A549 (cell line): Measurements from ENCODE around the gene RBM46. TPM values are rescaled to one million over a fixed set of nuclear protein-coding genes. Genes with fewer than 3 reads are reported as not detected.

ENCODE experiments used
- ATAC-seq, 2 experiments: fragments of 200-7000 bp in 1 of 2; fragments of >200 bp in 1 of 2; cut with Nextera tagmentation in 1 of 2; cut with Tn5 transposase in 1 of 2; 3 replicates each; pipeline versions ENCODE4 v1.8.0 to v1.9.1; 2018 to 2020; ENCODE audit warnings: mild to moderate bottlenecking in 1 of 2, moderate library complexity in 1 of 2
- CTCF ChIA-PET: fragments of 300-600 bp; sonication (Branson Sonifier 250); formaldehyde crosslinking; extraction: SDS; loops from one replicate; lab custom pipeline; 2021; ENCODE audit warnings: antibody characterized with exemption, inconsistent platforms; lab: Yijun Ruan, JAX
- POLR2A ChIA-PET: fragments of 350-600 bp; formaldehyde crosslinking; extraction: SDS; loops from one replicate; lab custom pipeline; 2021; ENCODE audit warnings: antibody characterized with exemption, inconsistent platforms; lab: Yijun Ruan, JAX
- DNase-seq, 2 experiments: peaks; one replicate each; pipeline versions ENCODE4 v3.0.0 to v3.0.0-alpha.2; 2011 to 2016; ENCODE audit warnings: low read depth in 1 of 2, low spot score in 1 of 2
- FAIRE-seq: peaks from 2 replicates; lab custom pipeline; 2011; peaks lifted over from hg19 to GRCh38; lab: Jason Lieb, UNC
- H3K27ac ChIP-seq, 2 experiments: fragments of >200 bp; sonication (Bioruptor Twin); formaldehyde crosslinking; 3 replicates each; pipeline ENCODE4 v1.5.1; 2016 to 2017
- H3K4me1 ChIP-seq: fragments of >200 bp; sonication (Bioruptor Twin); formaldehyde crosslinking; 3 replicates; pipeline ENCODE4 v1.6.1; 2016
- H3K4me2 ChIP-seq: fragments of >200 bp; sonication (Bioruptor Twin); formaldehyde crosslinking; 3 replicates; pipeline ENCODE4 v1.6.1; 2016
- H3K4me3 ChIP-seq: fragments of >200 bp; sonication (Bioruptor Twin); formaldehyde crosslinking; 3 replicates; pipeline ENCODE4 v1.5.1; 2016
- H3K9me3 ChIP-seq: fragments of >200 bp; sonication (Bioruptor Twin); formaldehyde crosslinking; 3 replicates; pipeline ENCODE4 v1.6.1; 2016
- CBX2 ChIP-seq: fragments of 200-600 bp; sonication (generic); IDR thresholded peaks from 2 replicates; pipeline ENCODE4 v1.6.1; 2016; ENCODE audit warnings: low read depth, mild to moderate bottlenecking, borderline replicate concordance
- CEBPB ChIP-seq, 2 experiments: fragments of >200 bp in 1 of 2; sonication (Bioruptor Twin) in 1 of 2; formaldehyde crosslinking in 1 of 2; IDR thresholded peaks; 2 replicates each; pipeline ENCODE4 v1.6.1; 2012 to 2016
- EP300 ChIP-seq, 2 experiments: fragments of >200 bp; sonication (Bioruptor Twin); formaldehyde crosslinking; IDR thresholded peaks; 2 replicates in 1 of 2; 3 replicates in 1 of 2; pipeline ENCODE4 v1.6.1; 2016 to 2017
- FOXS1 ChIP-seq: fragments of 250-450 bp; sonication (Bioruptor Pico); IDR thresholded peaks from 2 replicates; pipeline ENCODE4 v1.5.0; 2020; ENCODE audit warnings: mild to moderate bottlenecking, moderate library complexity
- HEYL ChIP-seq: fragments of 250-450 bp; sonication (Bioruptor Pico); IDR thresholded peaks from 2 replicates; pipeline ENCODE4 v1.8.0; 2021; ENCODE audit warnings: mild to moderate bottlenecking, moderate library complexity
- HOXA7 ChIP-seq: fragments of 250-450 bp; sonication (Bioruptor Pico); IDR thresholded peaks from 2 replicates; pipeline ENCODE4 v1.5.0; 2020; ENCODE audit warnings: mild to moderate bottlenecking, moderate library complexity
- HOXB13 ChIP-seq: fragments of 250-450 bp; sonication (Bioruptor Pico); IDR thresholded peaks from 2 replicates; pipeline ENCODE4 v1.5.0; 2020; ENCODE audit warnings: low read depth, mild to moderate bottlenecking, moderate library complexity
- KDM1A ChIP-seq: fragments of 200-600 bp; sonication (generic); IDR thresholded peaks from 2 replicates; pipeline ENCODE4 v1.6.1; 2016; ENCODE audit warnings: low read depth, mild to moderate bottlenecking
- MYC ChIP-seq: IDR thresholded peaks from 2 replicates; pipeline ENCODE4 v1.6.1; 2012; ENCODE audit warnings: mild to moderate bottlenecking, inconsistent platforms, low read length, improper control_type of control experiment, borderline replicate concordance
- NPAS2 ChIP-seq: fragments of 250-450 bp; sonication (Bioruptor Pico); IDR thresholded peaks from 2 replicates; pipeline ENCODE4 v1.8.0; 2022; ENCODE audit warnings: mild to moderate bottlenecking, moderate library complexity, borderline replicate concordance
- NR3C1 ChIP-seq: fragments of >200 bp; sonication (Bioruptor Twin); formaldehyde crosslinking; IDR thresholded peaks from 3 replicates; pipeline ENCODE4 v1.6.1; 2017
- POLR2AphosphoS2 ChIP-seq: conservative IDR thresholded peaks from 2 replicates; pipeline ENCODE4 v1.6.1; 2012; ENCODE audit warnings: low read length, improper control_type of control experiment, inconsistent platforms
- RAD21 ChIP-seq, 2 experiments: fragments of >200 bp in 1 of 2; sonication (Bioruptor Twin) in 1 of 2; formaldehyde crosslinking in 1 of 2; IDR thresholded peaks in 1 of 2; conservative IDR thresholded peaks in 1 of 2; 2 replicates in 1 of 2; 3 replicates in 1 of 2; pipeline ENCODE4 v1.6.1; 2012 to 2018; ENCODE audit warnings: inconsistent platforms in 1 of 2
- RNF2 ChIP-seq: fragments of 200-600 bp; sonication (generic); IDR thresholded peaks from 2 replicates; pipeline ENCODE4 v1.6.1; 2016; ENCODE audit warnings: low read depth, mild to moderate bottlenecking, antibody characterized with exemption, moderate library complexity, borderline replicate concordance
- TFCP2L1 ChIP-seq: fragments of 250-450 bp; sonication (Bioruptor Pico); IDR thresholded peaks from 2 replicates; pipeline ENCODE4 v1.5.0; 2021; ENCODE audit warnings: mild to moderate bottlenecking
- WGBS: methylation state at CpG from one replicate; pipeline ENCODE4 v1.1.6; 2017; ENCODE audit errors: missing lambda C conversion rate; 5-methylcytosine and 5-hydroxymethylcytosine counted together
- polyA plus RNA-seq, 4 experiments: library from polyadenylated mRNA; depleted of rRNA in 3 of 4; stranded (reverse); fragments of >200 nt; fragmentation: RNase III in 1 of 4; extraction: RNeasy Plus Mini Kit Qiagen cat#74134 plus additional on column Dnase treatment in 1 of 4; gene quantifications; 2 replicates in 3 of 4; 3 replicates in 1 of 4; pipeline ENCODE4 v1.2.3, GENCODE V29; 2011 to 2017
- TF ChIP-seq, protein P1 (sequence below): fragments of 200-600 bp; sonication (generic); IDR thresholded peaks from 2 replicates; pipeline ENCODE4 v1.6.1; 2016; ENCODE audit warnings: antibody characterized with exemption, mild to moderate bottlenecking, moderate library complexity
- TF ChIP-seq, protein P2 (sequence below): fragments of 450-650 bp; IDR thresholded peaks from 2 replicates; pipeline ENCODE4 v1.6.1; 2014; ENCODE audit warnings: antibody characterized with exemption
- TF ChIP-seq, protein P3 (sequence below): fragments of >200 bp; sonication (Bioruptor Twin); formaldehyde crosslinking; IDR thresholded peaks from 3 replicates; pipeline ENCODE4 v1.5.1; 2016
- TF ChIP-seq, protein P4 (sequence below): IDR thresholded peaks from 2 replicates; pipeline ENCODE4 v1.6.1; 2012

Gene RBM46
- polyA plus RNA-seq, 2 of the 4 experiments (the other 2 are of a cell fraction): not detected

DNA sequence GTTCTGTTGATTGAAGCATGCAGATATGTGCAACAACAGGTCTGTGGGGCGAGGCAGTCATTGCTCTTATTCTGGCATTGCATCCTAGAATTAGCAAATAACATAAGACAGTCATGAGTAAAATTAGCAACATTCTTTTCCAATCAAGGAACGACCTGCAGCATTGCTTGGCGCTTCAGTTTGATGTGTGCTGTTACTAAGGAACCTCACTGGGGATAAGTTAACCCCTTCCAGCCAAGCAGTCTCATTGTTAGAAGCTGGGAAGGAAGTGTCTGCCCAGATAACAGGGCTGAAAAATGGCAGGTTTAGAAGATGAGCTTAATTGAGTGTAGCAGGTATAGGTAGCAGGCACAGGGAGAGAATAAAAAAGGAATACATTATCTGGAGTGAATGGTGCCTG lies 55.4 kb downstream of the RBM46 start:
- ATAC-seq: no peak
- WGBS: 2% methylated on average over 3 of the region's 3 CpGs
- H3K27ac ChIP-seq: no peak overlapping the region

DNA sequence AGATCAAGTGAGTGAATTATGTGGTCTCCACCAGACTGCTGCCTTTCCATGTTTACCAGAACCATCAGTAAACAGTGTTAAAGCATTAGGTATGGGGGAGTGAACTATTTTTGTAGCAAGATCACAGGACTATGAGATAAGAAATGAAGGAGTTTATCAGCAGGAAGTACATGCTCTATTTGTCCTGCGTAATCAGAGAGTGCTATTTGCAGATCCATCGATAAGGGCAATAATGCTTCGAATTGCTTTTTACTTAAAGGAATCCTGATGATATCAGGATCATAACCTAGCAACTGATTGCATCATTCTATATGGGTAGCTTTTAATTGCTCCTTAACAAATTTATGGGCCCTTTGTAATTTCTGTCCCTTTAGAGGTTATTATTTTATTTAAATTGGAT lies 57.1 kb downstream of the RBM46 start:
- H3K27ac ChIP-seq: no peak overlapping the region
- H3K4me3 ChIP-seq: no peak overlapping the region
- ATAC-seq (no peak), DNase-seq (no peak)
- CTCF ChIA-PET: no interaction called here
- no peak overlapping the region for H3K4me2 ChIP-seq
- H3K4me1 ChIP-seq: no peaks in the 10 kb centered on the region
- TF ChIP-seq KDM1A (no peak), FOXS1 (CRISPR knock-in tag) (no peak), NPAS2 (no peak), CBX2 (no peak), POLR2AphosphoS2 (no peak), RAD21 (conservative IDR thresholded peaks at IDR 0.05 in 1 of 2, IDR thresholded peaks at IDR 0.05 in 1 of 2) (no peak), TFCP2L1 (CRISPR knock-in tag) (no peak), RNF2 (no peak)
- TF ChIP-seq, all 56 proteins: peak for 0
- H3K9me3 ChIP-seq: no peaks in the 10 kb centered on the region
- FAIRE-seq: no peak
- WGBS: 80% methylated on average over 3 of the region's 3 CpGs
- POLR2A ChIA-PET: no interaction called here

More for the DNA sequence above, 55.4 kb downstream of the RBM46 start:
- H3K4me3 ChIP-seq: no peak overlapping the region
- FAIRE-seq: no peak
- POLR2A ChIA-PET: no interaction called here
- no peaks in the 10 kb centered on the region for H3K4me1 ChIP-seq
- no peak for DNase-seq
- TF ChIP-seq, protein P1, sequence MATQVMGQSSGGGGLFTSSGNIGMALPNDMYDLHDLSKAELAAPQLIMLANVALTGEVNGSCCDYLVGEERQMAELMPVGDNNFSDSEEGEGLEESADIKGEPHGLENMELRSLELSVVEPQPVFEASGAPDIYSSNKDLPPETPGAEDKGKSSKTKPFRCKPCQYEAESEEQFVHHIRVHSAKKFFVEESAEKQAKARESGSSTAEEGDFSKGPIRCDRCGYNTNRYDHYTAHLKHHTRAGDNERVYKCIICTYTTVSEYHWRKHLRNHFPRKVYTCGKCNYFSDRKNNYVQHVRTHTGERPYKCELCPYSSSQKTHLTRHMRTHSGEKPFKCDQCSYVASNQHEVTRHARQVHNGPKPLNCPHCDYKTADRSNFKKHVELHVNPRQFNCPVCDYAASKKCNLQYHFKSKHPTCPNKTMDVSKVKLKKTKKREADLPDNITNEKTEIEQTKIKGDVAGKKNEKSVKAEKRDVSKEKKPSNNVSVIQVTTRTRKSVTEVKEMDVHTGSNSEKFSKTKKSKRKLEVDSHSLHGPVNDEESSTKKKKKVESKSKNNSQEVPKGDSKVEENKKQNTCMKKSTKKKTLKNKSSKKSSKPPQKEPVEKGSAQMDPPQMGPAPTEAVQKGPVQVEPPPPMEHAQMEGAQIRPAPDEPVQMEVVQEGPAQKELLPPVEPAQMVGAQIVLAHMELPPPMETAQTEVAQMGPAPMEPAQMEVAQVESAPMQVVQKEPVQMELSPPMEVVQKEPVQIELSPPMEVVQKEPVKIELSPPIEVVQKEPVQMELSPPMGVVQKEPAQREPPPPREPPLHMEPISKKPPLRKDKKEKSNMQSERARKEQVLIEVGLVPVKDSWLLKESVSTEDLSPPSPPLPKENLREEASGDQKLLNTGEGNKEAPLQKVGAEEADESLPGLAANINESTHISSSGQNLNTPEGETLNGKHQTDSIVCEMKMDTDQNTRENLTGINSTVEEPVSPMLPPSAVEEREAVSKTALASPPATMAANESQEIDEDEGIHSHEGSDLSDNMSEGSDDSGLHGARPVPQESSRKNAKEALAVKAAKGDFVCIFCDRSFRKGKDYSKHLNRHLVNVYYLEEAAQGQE: no peak
- TF ChIP-seq HOXA7 (CRISPR knock-in tag) (no peak), CBX2 (no peak), EP300 (IDR thresholded peaks at IDR 0.05) (no peak), POLR2AphosphoS2 (no peak), HEYL (CRISPR knock-in tag) (no peak), HOXB13 (no peak), NR3C1 (no peak), MYC (no peak), CEBPB (IDR thresholded peaks at IDR 0.05) (no peak)
- TF ChIP-seq, protein P2, sequence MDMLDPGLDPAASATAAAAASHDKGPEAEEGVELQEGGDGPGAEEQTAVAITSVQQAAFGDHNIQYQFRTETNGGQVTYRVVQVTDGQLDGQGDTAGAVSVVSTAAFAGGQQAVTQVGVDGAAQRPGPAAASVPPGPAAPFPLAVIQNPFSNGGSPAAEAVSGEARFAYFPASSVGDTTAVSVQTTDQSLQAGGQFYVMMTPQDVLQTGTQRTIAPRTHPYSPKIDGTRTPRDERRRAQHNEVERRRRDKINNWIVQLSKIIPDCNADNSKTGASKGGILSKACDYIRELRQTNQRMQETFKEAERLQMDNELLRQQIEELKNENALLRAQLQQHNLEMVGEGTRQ: no peak
- TF ChIP-seq, protein P3, sequence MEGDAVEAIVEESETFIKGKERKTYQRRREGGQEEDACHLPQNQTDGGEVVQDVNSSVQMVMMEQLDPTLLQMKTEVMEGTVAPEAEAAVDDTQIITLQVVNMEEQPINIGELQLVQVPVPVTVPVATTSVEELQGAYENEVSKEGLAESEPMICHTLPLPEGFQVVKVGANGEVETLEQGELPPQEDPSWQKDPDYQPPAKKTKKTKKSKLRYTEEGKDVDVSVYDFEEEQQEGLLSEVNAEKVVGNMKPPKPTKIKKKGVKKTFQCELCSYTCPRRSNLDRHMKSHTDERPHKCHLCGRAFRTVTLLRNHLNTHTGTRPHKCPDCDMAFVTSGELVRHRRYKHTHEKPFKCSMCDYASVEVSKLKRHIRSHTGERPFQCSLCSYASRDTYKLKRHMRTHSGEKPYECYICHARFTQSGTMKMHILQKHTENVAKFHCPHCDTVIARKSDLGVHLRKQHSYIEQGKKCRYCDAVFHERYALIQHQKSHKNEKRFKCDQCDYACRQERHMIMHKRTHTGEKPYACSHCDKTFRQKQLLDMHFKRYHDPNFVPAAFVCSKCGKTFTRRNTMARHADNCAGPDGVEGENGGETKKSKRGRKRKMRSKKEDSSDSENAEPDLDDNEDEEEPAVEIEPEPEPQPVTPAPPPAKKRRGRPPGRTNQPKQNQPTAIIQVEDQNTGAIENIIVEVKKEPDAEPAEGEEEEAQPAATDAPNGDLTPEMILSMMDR: no peak
- TF ChIP-seq, protein P4, sequence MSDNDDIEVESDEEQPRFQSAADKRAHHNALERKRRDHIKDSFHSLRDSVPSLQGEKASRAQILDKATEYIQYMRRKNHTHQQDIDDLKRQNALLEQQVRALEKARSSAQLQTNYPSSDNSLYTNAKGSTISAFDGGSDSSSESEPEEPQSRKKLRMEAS: no peak
- TF ChIP-seq, all 56 proteins: peak for 0
- Histone ChIP-seq H3K9me3 (no peaks in the 10 kb centered on the region), H3K4me2 (no peak overlapping the region)
- CTCF ChIA-PET: no interaction called here
